ENCODE results near the gene POLA1.

The POLA1 gene

GRCh38 chrX:24851780-24852179 is 158.1 kb downstream of the POLA1 start:
- no peaks in the 10 kb centered on the region for H3K4me1 ChIP-seq (ENCODE audit: low read length)
- no peaks in the 10 kb centered on the region for H3K9me3 ChIP-seq (replicated peaks; ENCODE audit: insufficient read depth, low read length)
- H3K9ac ChIP-seq (ENCODE audit: low read length) = no peak overlapping the region
- TF ChIP-seq EZH2 (optimal IDR thresholded peaks at IDR 0.05; ENCODE audit: low read depth, low read length) = no peak
- no peak for TF ChIP-seq CTCF (IDR thresholded peaks at IDR 0.05; ENCODE audit: low read length)
- TF ChIP-seq EZH2phosphoT487 (IDR thresholded peaks at IDR 0.05; ENCODE audit: low read length) = no peak
- no peak for DNase-seq
- H3K4me3 ChIP-seq (ENCODE audit: low read length) = no peak overlapping the region
- H3K27ac ChIP-seq (ENCODE audit: low read length) = no peak overlapping the region
- H3K36me3 ChIP-seq (replicated peaks; ENCODE audit: insufficient read depth, low read length) = no peaks in the 10 kb centered on the region
- H3K79me2 ChIP-seq (ENCODE audit: low read length) = no peaks in the 10 kb centered on the region
- H3K4me2 ChIP-seq (ENCODE audit: low read depth, low read length) = no peak overlapping the region
- H2AFZ ChIP-seq (ENCODE audit: low read length) = no peak overlapping the region
- no peaks in the 10 kb centered on the region for H3F3A ChIP-seq (ENCODE audit: insufficient read depth, low read length)
- no peaks in the 10 kb centered on the region for H4K20me1 ChIP-seq (ENCODE audit: insufficient read depth, low read length)
- no peaks in the 10 kb centered on the region for H3K9me2 ChIP-seq (replicated peaks; ENCODE audit: insufficient read depth, low read length)
- H3K27me3 ChIP-seq (replicated peaks; ENCODE audit: insufficient read depth, low read length) = no peaks in the 10 kb centered on the region

- Histone ChIP-seq H3K9me3 (replicated peaks; ENCODE audit: insufficient read depth, low read length) (no peaks in the 10 kb centered on the region), H3K4me1 (ENCODE audit: low read length) (no peaks in the 10 kb centered on the region), H3K36me3 (replicated peaks; ENCODE audit: insufficient read depth, low read length) (no peaks in the 10 kb centered on the region), H3F3A (ENCODE audit: insufficient read depth, low read length) (no peaks in the 10 kb centered on the region), H3K27ac (ENCODE audit: low read length) (no peak overlapping the region), H3K27me3 (replicated peaks; ENCODE audit: insufficient read depth, low read length) (no peaks in the 10 kb centered on the region), H3K9me2 (replicated peaks; ENCODE audit: insufficient read depth, low read length) (no peaks in the 10 kb centered on the region), H3K4me2 (ENCODE audit: low read depth, low read length) (no peak overlapping the region), H4K20me1 (ENCODE audit: insufficient read depth, low read length) (no peaks in the 10 kb centered on the region), H3K9ac (ENCODE audit: low read length) (no peak overlapping the region), H3K4me3 (ENCODE audit: low read length) (no peak overlapping the region), H2AFZ (ENCODE audit: low read length) (no peak overlapping the region), H3K79me2 (ENCODE audit: low read length) (no peaks in the 10 kb centered on the region)
- DNase-seq = no peak
- TF ChIP-seq EZH2phosphoT487 (IDR thresholded peaks at IDR 0.05; ENCODE audit: low read length) (no peak), EZH2 (optimal IDR thresholded peaks at IDR 0.05; ENCODE audit: low read depth, low read length) (no peak), CTCF (IDR thresholded peaks at IDR 0.05; ENCODE audit: low read length) (no peak)
Measured at GRCh38 chrX:24858004-24858746, 164.5 kb downstream of the POLA1 start.

- no peak overlapping the region for H3K4me2 ChIP-seq (ENCODE audit: low read depth, low read length)
- H3F3A ChIP-seq (ENCODE audit: insufficient read depth, low read length) = no peaks in the 10 kb centered on the region
- H3K4me1 ChIP-seq (ENCODE audit: low read length) = no peaks in the 10 kb centered on the region
- H3K27ac ChIP-seq (ENCODE audit: low read length) = no peak overlapping the region
- DNase-seq = no peak
- TF ChIP-seq EZH2 (optimal IDR thresholded peaks at IDR 0.05; ENCODE audit: low read depth, low read length) (no peak), EZH2phosphoT487 (IDR thresholded peaks at IDR 0.05; ENCODE audit: low read length) (no peak), CTCF (IDR thresholded peaks at IDR 0.05; ENCODE audit: low read length) (no peak)
- no peaks in the 10 kb centered on the region for H3K36me3 ChIP-seq (replicated peaks; ENCODE audit: insufficient read depth, low read length)
- H3K9me2 ChIP-seq (replicated peaks; ENCODE audit: insufficient read depth, low read length) = no peaks in the 10 kb centered on the region
- H3K79me2 ChIP-seq (ENCODE audit: low read length) = no peaks in the 10 kb centered on the region
- no peak overlapping the region for H3K4me3 ChIP-seq (ENCODE audit: low read length)
- H3K27me3 ChIP-seq (replicated peaks; ENCODE audit: insufficient read depth, low read length) = no peaks in the 10 kb centered on the region
- H3K9me3 ChIP-seq (replicated peaks; ENCODE audit: insufficient read depth, low read length) = no peaks in the 10 kb centered on the region
- H3K9ac ChIP-seq (ENCODE audit: low read length) = no peak overlapping the region
- H2AFZ ChIP-seq (ENCODE audit: low read length) = no peak overlapping the region
- no peaks in the 10 kb centered on the region for H4K20me1 ChIP-seq (ENCODE audit: insufficient read depth, low read length)
Measured at GRCh38 chrX:24859211-24859841, 165.6 kb downstream of the POLA1 start.

All from MM.1S (cell line).